ENCODE data around the gene KIF16B. TPM values are rescaled to one million over a fixed set of nuclear protein-coding genes. Genes with fewer than 3 reads are reported as not detected.

The KIF16B gene
- total and polyA plus RNA-seq, 2 of the 13 experiments (the other 11 are each of a cell fraction or from before 2014, with no cell fraction given): 6.9 to 18.0 TPM

DNA sequence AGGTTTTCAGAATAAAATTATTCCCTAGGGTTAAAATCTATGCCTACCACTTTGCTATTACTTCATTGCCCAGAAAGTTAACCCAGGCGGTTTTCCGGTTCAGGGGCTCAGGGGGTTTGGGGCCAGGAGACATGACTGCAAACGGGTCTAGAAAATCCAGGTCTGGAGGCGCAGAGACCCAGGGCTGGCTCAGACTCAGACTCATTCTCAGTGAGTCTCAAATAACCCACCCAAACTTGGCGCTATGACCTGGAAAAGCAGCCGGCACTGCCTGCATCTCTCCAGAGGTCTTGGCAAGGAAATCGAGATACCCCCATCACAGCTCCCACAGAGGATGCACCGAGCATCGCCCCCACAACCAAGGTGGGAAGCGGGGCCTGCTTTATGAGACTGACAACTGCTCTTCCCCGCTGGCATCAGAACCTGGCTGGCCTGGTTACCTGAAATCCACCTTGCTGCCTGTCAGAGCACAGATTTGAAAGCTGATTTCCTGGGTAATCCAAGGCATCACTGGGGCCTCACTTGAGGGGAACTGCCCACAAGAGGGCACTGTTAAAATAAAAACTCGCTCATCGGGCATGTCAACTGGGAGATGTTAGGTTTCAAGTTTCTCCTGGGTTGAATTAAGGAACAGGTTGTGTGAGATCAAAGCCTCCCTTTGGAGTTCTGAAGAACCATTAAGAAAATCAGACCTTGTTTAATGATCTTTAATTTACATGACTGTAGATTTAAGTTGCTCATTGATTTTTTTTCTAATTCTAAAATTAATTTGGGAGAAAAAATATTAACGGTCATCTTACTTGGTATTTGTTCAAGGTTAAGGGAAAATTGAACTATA, 55.1 kb downstream of the KIF16B start:
- BruUV-seq (replicated peaks): no TSS peak
- in situ Hi-C loops (cut with HindIII; ENCODE audit: extremely low pct_ligation_motif_present, low pct_unique_long_range_greater_than_20kb): loop anchor here (5.0 to 10.0 kb wide), 2 partner anchors 107 to 244 kb away; no protein-coding TSS in a partner anchor
- no peak for TF ChIP-seq ATF1 (CRISPR knock-in tag; IDR thresholded peaks at IDR 0.05)
- TF ChIP-seq SALL1 (CRISPR knock-in tag; IDR thresholded peaks at IDR 0.05): no peak
- no peak for TF ChIP-seq PRPF4 (IDR thresholded peaks at IDR 0.05; ENCODE audit: low read depth, low read length, poor library complexity, severe bottlenecking)
- no peak for TF ChIP-seq ATRX (CRISPR knock-in tag; IDR thresholded peaks at IDR 0.05; ENCODE audit: borderline replicate concordance)
- TF ChIP-seq ZNF496 (CRISPR knock-in tag; IDR thresholded peaks at IDR 0.05; ENCODE audit: insufficient replicate concordance): no peak
- TF ChIP-seq ZNF263 (CRISPR knock-in tag; IDR thresholded peaks at IDR 0.05): no peak
- TF ChIP-seq, protein P1, sequence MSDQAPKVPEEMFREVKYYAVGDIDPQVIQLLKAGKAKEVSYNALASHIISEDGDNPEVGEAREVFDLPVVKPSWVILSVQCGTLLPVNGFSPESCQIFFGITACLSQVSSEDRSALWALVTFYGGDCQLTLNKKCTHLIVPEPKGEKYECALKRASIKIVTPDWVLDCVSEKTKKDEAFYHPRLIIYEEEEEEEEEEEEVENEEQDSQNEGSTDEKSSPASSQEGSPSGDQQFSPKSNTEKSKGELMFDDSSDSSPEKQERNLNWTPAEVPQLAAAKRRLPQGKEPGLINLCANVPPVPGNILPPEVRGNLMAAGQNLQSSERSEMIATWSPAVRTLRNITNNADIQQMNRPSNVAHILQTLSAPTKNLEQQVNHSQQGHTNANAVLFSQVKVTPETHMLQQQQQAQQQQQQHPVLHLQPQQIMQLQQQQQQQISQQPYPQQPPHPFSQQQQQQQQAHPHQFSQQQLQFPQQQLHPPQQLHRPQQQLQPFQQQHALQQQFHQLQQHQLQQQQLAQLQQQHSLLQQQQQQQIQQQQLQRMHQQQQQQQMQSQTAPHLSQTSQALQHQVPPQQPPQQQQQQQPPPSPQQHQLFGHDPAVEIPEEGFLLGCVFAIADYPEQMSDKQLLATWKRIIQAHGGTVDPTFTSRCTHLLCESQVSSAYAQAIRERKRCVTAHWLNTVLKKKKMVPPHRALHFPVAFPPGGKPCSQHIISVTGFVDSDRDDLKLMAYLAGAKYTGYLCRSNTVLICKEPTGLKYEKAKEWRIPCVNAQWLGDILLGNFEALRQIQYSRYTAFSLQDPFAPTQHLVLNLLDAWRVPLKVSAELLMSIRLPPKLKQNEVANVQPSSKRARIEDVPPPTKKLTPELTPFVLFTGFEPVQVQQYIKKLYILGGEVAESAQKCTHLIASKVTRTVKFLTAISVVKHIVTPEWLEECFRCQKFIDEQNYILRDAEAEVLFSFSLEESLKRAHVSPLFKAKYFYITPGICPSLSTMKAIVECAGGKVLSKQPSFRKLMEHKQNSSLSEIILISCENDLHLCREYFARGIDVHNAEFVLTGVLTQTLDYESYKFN (CRISPR knock-in tag; conservative IDR thresholded peaks at IDR 0.05): no peak
- no peak for TF ChIP-seq SRSF4 (IDR thresholded peaks at IDR 0.05; ENCODE audit: low read depth, low read length, poor library complexity, severe bottlenecking)
- TF ChIP-seq ZNF678 (CRISPR knock-in tag; IDR thresholded peaks at IDR 0.05): no peak
- no peak for TF ChIP-seq ZNF75D (CRISPR knock-in tag; IDR thresholded peaks at IDR 0.05; ENCODE audit: borderline replicate concordance)
- TF ChIP-seq, protein P2, sequence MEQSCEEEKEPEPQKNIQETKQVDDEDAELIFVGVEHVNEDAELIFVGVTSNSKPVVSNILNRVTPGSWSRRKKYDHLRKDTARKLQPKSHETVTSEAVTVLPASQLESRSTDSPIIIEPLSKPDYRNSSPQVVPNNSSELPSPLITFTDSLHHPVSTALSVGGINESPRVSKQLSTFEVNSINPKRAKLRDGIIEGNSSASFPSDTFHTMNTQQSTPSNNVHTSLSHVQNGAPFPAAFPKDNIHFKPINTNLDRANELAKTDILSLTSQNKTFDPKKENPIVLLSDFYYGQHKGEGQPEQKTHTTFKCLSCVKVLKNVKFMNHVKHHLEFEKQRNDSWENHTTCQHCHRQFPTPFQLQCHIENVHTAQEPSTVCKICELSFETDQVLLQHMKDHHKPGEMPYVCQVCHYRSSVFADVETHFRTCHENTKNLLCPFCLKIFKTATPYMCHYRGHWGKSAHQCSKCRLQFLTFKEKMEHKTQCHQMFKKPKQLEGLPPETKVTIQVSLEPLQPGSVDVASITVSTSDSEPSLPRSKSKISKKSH (CRISPR knock-in tag; IDR thresholded peaks at IDR 0.05; ENCODE audit: borderline replicate concordance): 0 out of 2 replicates have a peak, but pooled peaks have one; percentile 39
- no peak for TF ChIP-seq POLR2AphosphoS5 (IDR thresholded peaks at IDR 0.05; ENCODE audit: low read depth, low read length)
- no peak for TF ChIP-seq ZNF839 (CRISPR knock-in tag; IDR thresholded peaks at IDR 0.05; ENCODE audit: borderline replicate concordance)

More for the DNA sequence above, 55.1 kb downstream of the KIF16B start:
- ChIA-PET CTCF (ENCODE audit: low intra/inter-chr PET ratio, low total read pairs) (interaction anchor here (0.8 to 1.7 kb wide), 3 partner anchors 113 to 243 kb away, joined by 3 to 28 read pairs (median 4); no protein-coding TSS in a partner anchor), POLR2A (no interaction called here)
- H3K4me3 ChIP-seq (replicated peaks in 1 of 3; ENCODE audit: insufficient read depth in 1 of 3, low read depth in 2 of 3, low read length in 3 of 3): no peak overlapping the region
- 85% methylated on average over 14 of the region's 14 CpGs for WGBS (ENCODE audit: low lambda C conversion rate)
- peak; percentile 60 for DNase-seq (ENCODE audit: low spot score)
- no peaks in the 10 kb centered on the region for H3K9me3 ChIP-seq (ENCODE audit: low read length)
- FAIRE-seq: peak; percentile 84
- no peak overlapping the region for H3K4me2 ChIP-seq (ENCODE audit: low read depth, low read length)
- no peaks in the 10 kb centered on the region for H4K20me1 ChIP-seq (ENCODE audit: insufficient read depth, low read length)
- no peak overlapping the region for H3K27ac ChIP-seq (ENCODE audit: extremely low read length, insufficient read depth, low read length)
- no peaks in the 10 kb centered on the region for H3K4me1 ChIP-seq (ENCODE audit: insufficient read depth, low read length)
- no peaks in the 10 kb centered on the region for H3K79me2 ChIP-seq (ENCODE audit: insufficient read depth, low read length)
- peak; percentile 97 for ATAC-seq
- no peak overlapping the region for H2AFZ ChIP-seq (ENCODE audit: low read length)
- H3K36me3 ChIP-seq (replicated peaks in 1 of 2; ENCODE audit: control insufficient read depth in 1 of 2, insufficient read depth in 2 of 2, low read length in 2 of 2): peaks cover 0 to 2% of the 10 kb centered on the region in 2 experiments; a peak in 3 of 5 replicates
- H3K27me3 ChIP-seq (ENCODE audit: control insufficient read depth in 1 of 2, insufficient read depth in 2 of 2, low read length in 2 of 2): no peaks in the 10 kb centered on the region
- intact Hi-C loops (cut with micrococcal nuclease; ENCODE audit: unreplicated experiment): loop anchor here (1.0 to 5.0 kb wide), 2 partner anchors 59 to 243 kb away; no protein-coding TSS in a partner anchor
- H3K9ac ChIP-seq (ENCODE audit: insufficient read depth, low read depth, low read length): no peak overlapping the region
